Anterior cingulate cortex (tissue), 58 donors: ENCODE measurements around the gene EEPD1.

Source experiments
- DNase-seq, 58 donors: peaks; one replicate each; lab custom pipeline; 2025; lab: John Stamatoyannopoulos, UW

The EEPD1 gene

DNA sequence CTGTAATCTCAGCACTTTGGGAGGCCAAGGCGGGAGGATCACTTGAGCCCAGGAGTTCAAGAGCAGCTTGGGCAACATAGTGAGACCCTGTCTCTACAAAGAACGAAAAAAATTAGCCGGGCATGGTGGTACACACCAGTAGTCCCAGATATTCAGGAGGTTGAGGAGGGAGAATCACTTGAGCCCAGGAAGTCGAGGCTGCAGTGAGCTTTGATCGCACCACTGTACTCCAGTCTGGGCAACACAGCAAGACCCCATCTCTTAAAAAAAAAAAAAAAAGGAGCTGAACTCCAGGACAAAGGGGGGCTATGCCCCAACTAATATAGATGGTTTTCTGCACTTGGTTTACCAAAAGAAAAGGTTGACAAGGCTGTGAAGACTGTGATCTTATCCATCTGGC lies 135.4 kb downstream of the EEPD1 start:
- no peak for DNase-seq

DNA sequence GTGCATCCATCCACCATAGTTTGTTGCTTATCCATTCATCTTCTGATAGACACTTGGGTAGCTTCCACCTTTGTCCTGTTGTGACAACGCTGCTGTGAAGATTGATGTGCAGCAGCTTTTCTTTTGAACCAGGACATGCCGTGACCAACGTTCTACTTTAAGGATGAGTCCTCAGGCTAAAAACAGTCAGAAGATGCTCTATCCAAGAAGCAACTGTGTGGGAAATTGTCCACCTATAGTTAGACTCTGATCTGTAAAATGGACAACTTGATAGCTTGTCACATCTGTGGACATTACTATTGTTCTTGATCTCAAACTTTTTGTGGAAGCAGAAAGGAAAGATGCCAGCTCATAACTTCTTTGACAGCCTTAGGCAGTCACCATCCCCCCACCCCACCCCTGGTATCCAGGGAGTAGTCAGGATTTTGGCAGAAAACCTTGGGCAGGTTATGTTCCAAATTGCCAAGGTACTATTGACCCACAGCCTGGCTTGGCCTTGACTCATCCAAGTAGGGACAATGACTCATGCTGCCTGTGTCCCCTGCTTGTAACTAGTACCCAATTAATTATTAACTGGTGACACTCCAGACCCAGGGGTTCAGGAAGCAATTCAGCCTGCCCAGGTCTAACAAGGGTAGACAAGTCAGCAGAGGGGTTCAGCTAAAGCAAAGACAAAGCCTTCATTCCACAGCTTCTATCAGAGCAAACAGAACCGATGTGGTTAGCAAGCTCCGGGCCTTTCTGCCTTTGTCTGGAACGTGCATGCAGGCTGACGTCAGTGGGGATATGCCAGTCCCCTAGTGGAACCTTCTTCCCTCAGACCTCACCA lies 137.0 kb downstream of the EEPD1 start:
- peak in 2 of 58 donors; percentile 19 to 38 for DNase-seq

DNA sequence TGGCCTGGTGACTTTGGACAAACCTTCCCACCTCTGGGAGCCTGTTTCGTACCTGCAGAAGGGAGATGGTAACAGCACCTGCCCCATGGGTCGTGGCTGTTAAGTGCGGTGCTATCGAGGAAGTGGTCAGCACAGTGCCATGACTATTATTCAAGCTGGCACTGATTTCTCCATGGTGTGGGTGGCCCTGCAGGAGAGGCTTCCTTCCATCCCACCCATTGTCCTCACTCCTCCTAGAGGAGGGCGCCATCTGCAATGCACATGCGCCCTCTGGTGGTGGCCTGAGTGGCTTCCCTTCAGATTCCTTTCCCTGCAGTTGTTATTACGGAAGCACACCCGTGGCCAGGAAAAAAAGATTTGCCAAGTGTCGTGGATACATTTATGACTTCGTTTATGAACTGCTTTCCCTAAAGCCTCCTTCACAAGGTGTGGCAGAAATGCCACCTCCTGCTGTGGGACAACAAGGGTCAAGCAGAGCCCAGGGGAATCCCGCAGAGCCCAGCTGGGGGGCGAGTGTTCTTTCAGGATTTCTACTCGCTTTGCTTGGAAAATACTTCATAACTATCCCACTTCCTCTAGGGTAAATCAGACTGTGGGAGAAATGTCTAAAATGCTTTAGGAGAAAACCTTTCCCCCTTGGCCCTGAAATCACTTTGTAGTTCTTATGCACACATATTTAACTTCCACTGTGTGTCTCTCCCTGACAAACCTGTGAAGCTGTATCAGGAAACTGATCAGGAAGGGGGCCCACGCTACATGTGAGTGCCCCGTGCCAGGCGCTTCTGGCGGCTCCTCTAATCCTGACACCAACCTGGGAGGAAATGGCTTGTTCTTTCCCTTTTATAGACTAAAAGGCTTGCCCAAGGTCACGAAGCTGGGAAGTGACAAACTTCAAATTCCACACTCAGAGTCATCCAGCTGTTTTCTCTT lies 138.6 kb downstream of the EEPD1 start:
- DNase-seq = peak in 56 of 58 donors; percentile 16 to 90 (median 72)

DNA sequence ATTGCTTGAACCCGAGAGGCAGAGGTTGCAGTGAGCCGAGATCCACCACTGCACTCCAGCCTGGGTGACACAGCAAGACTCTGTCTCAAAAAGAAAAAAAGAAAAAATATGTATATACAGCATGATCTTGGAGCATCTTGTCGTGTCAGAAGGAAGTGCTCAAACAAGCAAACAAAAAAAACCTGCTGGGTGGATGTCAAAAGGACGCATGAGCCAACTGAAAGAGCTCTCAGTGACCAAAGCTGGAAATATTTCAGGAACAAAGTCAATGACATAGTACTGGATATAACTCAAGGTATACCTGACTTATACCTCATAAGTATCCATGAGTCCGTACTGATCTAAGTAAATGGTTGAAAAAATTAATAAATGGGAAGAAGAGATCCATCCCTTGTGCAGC lies 142.0 kb downstream of the EEPD1 start:
- DNase-seq = no peak

DNA sequence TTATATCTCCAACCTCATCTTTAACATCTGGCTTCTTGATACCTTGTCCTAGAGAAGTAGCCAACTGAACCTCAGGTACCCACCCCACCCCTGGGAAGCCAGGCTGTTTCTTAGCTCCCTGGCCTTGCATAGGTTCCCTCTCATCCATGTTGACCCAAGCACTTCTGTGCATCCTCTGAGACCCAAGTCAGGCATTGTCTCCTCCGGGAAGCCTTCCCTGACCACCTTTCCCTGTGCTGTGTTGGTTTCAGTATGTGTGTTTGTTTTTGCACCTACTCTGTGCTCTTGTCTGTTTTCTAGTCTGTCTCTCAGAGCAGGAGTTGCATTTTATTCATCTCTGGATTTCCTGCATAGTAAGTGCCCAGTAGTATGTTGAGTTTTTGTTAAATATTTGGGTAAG lies 143.2 kb downstream of the EEPD1 start:
- DNase-seq = no peak

DNA sequence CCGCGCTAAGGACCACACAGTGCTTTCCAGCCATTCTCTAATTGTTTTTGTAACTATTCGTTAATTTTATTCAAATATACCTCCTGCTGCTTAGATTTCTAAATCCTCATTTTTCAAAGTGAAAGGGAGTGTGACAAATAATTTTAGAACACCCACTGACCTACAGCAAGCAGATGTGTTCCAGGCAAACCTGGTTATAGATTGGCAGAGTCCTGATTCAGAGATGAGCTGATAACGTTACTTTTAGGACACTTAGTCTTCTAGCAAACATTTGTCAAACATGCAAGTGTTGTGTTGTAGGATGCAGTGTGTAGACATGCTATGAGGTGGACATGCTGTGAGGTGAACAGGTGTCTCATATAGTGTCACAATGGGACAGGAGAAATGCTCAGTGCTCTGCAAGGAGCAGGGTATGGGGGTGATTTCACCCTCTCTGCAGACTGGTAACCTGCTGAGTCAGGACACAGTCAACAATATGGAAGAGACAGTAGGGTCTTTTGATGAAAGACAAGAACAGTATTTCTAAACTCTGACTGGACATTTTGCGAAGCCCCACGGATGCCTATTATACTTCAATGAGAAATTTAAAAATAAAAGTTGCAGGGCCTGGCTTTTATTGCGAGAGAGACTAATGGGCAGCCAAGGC lies 144.4 kb downstream of the EEPD1 start:
- no peak for DNase-seq

DNA sequence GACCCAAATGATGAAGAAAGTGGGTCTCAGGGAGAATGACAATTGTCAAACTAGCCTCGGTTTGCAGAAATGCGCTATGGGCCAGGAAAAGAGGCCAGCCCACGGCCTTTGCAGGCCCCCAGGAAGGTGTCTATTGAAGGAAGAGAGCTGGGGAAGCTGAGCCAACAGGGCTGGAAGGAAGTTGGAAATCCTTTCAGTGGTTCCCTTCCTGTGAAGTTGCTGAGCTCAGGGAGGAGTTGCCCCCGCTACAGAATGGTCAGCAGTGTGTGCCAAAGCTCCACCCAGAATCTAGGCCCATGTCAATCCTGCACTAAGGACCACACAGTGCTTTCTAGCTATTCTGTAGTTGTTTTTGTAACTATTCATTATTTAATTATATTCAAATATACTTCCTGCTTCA lies 145.1 kb downstream of the EEPD1 start:
- peak in 2 of 58 donors; percentile 12 to 25 for DNase-seq

DNA sequence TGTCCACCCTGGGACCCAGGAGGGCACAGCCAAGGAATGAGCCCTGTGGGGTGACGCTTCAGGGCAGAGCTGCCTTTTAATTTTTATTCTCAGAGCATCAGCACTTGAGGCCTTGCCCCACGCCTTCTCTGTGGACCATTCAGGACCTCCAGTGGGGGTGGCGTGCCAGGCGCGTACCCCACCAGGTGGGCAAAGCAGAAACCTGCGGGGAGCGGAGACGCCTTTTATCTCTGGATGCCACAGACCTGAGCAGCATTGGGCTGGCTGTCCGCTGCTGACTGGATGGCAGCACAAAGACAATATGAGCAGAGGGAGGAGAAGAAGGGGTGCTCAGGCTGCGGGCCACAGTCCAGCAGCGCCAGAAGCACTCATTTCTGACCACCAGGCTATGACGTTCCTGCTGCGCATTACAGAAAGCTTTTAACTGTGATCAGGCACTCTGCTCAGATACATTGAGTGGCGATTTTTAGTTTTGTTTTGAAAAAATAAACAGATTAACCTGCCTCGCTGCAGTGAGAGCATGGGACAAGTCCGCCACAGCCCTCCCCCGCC lies 146.2 kb downstream of the EEPD1 start:
- no peak for DNase-seq

DNA sequence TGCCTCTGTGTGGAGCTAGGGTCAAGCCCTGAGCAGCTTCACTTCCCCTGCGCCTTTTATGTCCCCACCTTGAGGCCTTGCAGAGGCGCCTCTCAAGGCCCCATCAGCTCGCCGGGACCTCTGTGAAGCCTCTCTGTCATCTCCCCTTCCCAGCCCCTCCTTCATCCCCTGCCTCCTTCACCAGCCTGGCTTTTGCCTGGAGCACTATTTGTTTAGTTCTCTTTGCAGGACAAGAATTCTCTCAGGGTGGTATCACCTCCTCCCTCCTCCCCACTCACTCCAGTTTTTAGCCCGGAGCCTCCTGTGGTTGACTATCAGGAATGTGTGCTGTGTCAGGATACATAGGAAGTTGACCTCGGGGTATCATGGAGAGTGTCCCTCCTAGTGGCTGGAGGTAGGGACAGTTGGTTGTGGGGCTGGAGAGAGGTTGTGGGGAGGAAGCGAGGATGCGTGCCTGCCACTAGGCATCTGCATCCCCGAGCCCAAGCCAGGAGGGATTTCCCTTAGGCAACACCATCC lies 146.8 kb downstream of the EEPD1 start:
- DNase-seq = no peak

DNA sequence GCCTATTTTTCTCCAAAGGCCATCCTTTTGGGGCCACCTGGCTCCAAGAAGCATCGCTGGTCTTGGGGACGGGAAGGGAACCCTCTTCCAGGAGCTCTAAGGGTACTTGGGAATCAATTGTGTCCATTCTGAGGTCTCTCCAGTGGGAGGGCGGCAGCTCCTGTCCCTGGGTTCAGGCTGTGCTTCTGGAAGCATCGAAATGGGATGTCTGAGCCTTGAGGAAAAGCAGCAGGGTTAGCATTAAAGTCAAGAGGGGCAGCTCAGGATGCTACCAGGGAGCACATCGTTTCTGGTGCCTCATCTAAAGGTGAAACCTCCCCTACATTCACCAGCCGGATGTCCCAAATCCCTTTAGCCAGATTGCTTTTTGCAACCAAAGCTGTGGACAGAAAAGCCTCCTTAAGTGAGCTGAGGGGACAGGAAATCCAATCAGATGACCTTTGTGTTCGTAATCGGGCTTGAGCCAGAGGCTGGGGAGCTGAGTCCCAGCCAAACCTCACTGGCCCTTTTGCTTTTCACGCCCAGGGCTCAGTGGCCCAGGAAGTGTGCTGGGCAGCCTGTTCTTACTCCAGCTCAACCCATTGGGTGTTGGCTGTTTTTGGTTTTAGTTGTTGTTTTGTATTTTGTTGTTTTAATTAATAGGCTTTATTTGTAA lies 147.8 kb downstream of the EEPD1 start:
- DNase-seq = peak in 2 of 58 donors; percentile 11 to 38

DNA sequence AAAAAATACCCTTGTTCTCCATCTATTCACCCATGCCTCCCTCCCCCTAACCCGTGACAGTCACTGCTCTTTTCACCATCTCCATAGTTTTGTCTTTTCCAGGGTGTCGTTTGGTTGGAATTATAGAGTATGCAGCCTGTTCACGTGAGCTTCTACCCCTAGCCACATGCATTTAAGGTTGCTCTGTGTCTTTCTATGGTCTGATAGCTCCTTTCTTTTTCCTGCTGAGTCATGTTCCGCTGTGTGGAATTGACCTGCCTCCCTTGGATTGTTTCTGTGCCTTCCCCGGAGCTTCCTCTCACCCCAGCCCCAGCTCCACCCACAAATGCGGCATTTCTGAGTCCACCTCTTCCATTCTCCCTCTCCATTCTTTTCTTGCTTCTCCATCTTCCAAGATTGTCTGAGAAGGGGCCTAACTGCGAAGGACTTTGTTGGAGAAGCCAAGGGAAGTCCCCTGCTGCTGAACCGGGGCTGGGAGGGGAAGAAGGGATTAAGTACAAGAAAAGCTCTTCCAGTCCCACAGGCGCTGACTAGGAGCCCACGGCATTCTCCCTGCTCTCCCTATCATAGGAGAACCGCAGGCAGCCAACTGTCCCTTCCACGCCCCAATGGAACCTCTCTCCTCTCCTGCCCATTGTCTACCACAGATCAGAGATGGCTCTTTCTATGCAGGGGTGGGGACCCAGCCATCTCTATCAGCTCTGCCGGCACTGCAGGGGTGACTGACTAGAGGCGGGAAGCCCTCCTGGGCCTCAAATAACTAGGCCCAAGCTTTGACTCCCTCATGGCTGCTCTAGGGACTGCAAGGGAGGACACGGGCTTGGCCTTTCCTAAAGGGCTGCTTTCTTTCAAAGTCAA lies 149.1 kb downstream of the EEPD1 start:
- DNase-seq = no peak

DNA sequence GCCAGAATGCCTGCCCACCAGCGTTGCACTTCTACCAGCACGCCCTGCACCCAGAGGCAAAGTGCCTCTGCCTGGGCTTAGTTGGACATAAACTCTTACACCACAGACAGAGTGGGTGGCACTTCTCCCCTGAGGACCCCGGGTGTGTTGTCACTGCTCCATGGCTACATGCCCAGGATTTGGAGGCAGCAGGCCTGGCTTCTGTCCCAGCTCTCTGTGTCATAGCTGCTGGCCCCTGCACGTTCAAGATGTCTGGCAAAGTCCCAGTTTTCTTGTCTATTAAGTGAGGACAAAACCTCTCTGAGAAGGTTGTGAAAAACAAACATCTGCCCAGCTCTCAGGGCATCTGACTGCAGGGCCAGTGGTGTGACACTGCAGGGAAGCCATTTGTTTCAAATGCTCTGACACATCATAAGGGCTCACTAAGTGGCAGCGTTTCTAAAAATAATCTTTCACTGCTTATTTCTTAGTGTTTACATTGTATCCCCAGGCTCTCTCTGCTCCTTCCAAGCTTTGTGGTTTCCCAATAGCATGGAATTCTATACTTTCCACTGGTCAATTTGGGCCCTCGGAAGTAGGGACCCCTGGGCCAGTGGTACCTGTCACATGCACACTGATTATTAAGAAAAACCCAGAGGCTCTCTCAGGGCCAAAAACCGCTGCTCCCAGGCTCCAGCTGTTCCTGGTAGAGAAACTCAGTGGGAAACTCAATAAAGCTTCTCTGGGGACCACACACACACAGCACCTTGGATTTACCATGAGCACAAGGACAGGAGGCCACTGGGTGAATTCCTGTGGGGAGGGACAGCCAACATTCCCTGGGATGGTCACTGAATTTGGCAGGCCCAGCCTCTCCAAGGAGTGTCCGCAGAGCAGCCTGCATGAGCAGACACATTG lies 150.4 kb downstream of the EEPD1 start:
- DNase-seq = peak in 55 of 58 donors; percentile 9 to 96 (median 66)

DNA sequence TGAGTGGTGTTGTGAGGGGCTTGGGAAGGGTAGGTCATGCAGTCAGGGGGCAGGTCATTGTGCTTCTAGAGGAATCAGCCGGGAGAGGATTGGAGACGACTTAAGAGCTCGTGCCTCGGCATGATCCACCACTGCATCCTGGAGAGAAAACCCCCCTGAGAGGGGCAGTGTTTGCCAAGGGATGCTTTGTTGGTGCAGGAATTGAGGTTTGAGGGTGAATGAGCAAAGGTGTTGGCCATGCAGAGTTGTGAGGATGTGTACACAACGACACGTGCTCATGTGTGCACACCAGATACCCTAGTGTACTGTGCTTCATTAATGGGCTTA lies 151.0 kb downstream of the EEPD1 start:
- DNase-seq = no peak

DNA sequence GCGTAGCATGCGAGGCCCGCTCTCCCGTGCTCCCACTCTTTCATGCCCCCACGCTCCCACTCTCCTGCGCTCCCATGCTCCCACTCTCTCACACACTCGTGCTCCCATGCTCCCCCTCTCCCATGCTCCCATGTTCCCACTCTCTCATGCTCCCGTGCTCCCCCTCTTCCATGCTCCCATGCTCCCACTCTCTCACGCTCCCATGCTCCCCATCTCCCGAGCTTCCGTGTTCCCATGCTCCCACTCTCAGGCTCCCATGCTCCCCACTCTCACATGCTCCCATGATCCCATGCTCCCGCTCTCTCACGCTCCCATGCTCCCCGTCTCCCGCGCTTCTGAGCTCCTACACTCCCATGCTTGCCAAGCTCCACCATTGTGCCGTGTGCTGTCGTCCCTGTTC lies 152.2 kb downstream of the EEPD1 start:
- DNase-seq = no peak

DNA sequence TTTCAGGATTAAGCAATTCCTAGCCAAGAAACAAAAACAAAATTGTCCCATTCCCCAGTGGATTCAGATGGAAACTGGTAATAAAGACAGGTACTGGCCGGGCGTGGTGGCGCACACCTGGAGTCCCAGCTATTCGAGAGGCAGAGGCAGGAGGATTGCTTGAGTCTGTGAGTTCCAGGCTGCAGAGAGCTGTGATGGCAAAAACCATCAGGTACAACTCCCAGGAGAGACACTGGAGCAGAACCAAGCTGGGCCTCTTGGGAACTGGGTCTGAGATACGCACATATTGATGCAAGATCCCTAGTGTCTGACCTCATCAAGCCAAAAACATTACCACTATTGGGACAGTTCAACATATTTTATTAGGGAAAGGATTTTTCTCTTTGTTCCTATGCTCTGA lies 152.6 kb downstream of the EEPD1 start:
- DNase-seq = no peak

DNA sequence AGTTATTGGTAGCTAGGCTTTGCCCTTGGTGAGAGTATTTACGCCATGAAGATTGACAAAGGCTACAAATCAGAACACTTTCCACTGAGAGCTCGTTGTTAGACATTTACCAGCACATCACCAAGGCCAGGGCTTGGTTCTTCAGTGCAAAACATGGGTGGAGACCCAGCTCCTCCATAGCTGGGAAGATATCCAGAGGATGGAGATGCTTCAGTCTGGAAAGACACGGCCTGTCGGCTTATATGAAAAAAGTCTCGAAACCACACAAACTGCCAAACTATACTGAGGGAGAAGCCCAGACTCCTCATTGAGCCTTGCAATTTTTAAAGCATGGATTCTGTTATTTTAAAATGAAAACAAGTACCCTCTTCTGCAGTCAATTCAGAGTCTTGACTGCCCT lies 153.2 kb downstream of the EEPD1 start:
- no peak for DNase-seq

DNA sequence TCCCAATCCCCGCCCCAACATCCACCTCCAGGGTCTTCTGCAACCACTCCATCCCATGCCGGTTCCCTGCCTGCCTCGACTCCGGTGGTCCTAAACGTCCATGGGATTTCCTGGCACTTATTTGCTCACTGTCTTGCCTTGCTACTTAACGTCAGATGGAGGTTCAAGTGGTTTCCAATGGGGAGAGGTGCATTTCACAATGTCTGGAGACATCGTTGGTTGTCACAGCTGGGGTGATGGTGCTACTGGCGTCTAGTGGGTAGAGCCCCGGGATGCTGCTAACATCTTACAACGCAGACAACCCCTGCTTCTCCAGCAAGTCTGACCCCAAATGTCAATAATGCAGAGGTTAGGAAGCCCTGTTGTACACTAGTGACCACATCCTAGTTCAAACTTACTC lies 153.7 kb downstream of the EEPD1 start:
- DNase-seq = no peak

DNA sequence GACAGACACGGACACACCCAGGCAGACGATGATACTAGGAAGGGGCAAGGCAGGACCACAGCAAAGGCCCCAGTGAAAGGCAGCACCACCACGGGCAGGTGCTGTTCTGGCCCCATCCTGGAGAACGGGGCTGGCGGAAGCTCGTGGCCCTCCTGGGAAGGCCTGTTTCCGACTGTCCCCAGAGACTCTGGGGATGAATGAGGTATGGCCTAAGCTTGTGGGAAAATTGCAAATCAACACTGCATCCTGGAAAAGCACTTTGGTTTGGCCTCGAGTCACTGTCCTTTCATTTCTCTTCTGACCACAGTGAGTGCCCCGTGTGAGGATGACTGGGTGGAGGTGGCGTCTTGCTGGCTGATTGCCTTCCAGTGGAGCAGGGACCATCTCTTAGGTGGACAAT lies 155.0 kb downstream of the EEPD1 start:
- no peak for DNase-seq
